Measurements from ENCODE around the gene ICE1.

The ICE1 gene

DNA sequence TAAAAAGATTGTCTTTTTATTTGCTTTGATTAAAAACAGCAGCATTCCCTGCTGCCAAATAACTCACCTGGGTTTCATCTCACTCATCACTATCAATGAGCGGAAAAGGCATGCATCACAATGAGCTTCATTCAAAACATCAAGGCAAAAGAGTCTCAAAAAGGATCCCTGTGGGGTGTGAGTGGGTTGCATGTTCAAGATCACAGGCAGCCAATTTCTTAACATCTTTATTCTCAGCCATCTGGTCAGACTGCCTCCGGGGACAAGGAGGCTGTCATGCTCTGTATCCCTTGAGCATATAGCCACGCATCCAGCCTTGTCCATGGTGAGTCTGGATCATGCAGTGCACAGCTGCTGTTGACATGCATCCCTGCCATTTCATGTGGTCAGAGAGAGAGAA lies 117.1 kb downstream of the ICE1 start:
- ChIA-PET CTCF (no interaction called here), POLR2A (no interaction called here)
- TF ChIP-seq, protein P1, sequence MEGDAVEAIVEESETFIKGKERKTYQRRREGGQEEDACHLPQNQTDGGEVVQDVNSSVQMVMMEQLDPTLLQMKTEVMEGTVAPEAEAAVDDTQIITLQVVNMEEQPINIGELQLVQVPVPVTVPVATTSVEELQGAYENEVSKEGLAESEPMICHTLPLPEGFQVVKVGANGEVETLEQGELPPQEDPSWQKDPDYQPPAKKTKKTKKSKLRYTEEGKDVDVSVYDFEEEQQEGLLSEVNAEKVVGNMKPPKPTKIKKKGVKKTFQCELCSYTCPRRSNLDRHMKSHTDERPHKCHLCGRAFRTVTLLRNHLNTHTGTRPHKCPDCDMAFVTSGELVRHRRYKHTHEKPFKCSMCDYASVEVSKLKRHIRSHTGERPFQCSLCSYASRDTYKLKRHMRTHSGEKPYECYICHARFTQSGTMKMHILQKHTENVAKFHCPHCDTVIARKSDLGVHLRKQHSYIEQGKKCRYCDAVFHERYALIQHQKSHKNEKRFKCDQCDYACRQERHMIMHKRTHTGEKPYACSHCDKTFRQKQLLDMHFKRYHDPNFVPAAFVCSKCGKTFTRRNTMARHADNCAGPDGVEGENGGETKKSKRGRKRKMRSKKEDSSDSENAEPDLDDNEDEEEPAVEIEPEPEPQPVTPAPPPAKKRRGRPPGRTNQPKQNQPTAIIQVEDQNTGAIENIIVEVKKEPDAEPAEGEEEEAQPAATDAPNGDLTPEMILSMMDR (IDR thresholded peaks at IDR 0.05; ENCODE audit: insufficient read depth, low read length, missing control alignments) = no peak
- no peak for DNase-seq (ENCODE audit: low read depth, low spot score)
- H3K4me3 ChIP-seq (ENCODE audit: low read depth, low read length) = no peak overlapping the region

Measured in AG04449 (cell line).